OCI-LY7 (cell line): ENCODE measurements around the gene NDUFA13. TPM values are rescaled to one million over a fixed set of nuclear protein-coding genes. Genes with fewer than 3 reads are reported as not detected.

Source experiments
- BruUV-seq: library from RNA; stranded (reverse); fragments of 400-500 nt; replicated peaks from 2 replicates; lab custom pipeline; 2021; lab: Mats Ljungman, UMichigan
- CTCF ChIA-PET: fragments of 300-600 bp; sonication (Branson Sonifier 250); formaldehyde crosslinking; loops from one replicate; lab custom pipeline; 2022; ENCODE audit warnings: antibody characterized with exemption; ENCODE audit not compliant: unreplicated experiment; lab: Charles Lee
- POLR2A ChIA-PET: fragments of 300-600 bp; sonication (Branson Sonifier 250); formaldehyde crosslinking; loops from one replicate; lab custom pipeline; 2022; ENCODE audit warnings: antibody characterized with exemption; lab: Charles Lee
- DNase-seq: peaks from one replicate; pipeline ENCODE4 v3.0.0-alpha.2; 2015; ENCODE audit warnings: low spot score
- H2AFZ ChIP-seq: fragments of 200-600 bp; sonication (generic), shearing (Covaris generic); 2 replicates; pipeline ENCODE4 v1.6.1; 2014; ENCODE audit warnings: mild to moderate bottlenecking, antibody characterized with exemption, low read length, moderate library complexity
- H3K27ac ChIP-seq: fragments of 200-600 bp; sonication (generic); 2 replicates; pipeline ENCODE4 v1.5.1; 2014; ENCODE audit warnings: mixed run types, low read depth, mild to moderate bottlenecking, moderate library complexity, low read length, inconsistent platforms; ENCODE audit not compliant: poor library complexity, severe bottlenecking
- H3K36me3 ChIP-seq: fragments of 200-600 bp; sonication (generic); 2 replicates; pipeline ENCODE4 v1.6.1; 2014; ENCODE audit warnings: mild to moderate bottlenecking, antibody characterized with exemption, low read length, moderate library complexity, mixed read lengths; ENCODE audit not compliant: insufficient read depth
- H3K4me1 ChIP-seq: fragments of 200-600 bp; sonication (generic); 2 replicates; pipeline ENCODE4 v1.5.1; 2014; ENCODE audit warnings: mild to moderate bottlenecking, low read length; ENCODE audit not compliant: insufficient read depth, poor library complexity, severe bottlenecking
- H3K4me2 ChIP-seq: fragments of 200-600 bp; sonication (generic); 2 replicates; pipeline ENCODE4 v1.6.1; 2014; ENCODE audit warnings: mild to moderate bottlenecking, low read length
- H3K4me3 ChIP-seq: fragments of 200-600 bp; sonication (generic); 2 replicates; pipeline ENCODE4 v1.5.1; 2014; ENCODE audit warnings: mild to moderate bottlenecking, low read depth, low read length; ENCODE audit not compliant: poor library complexity, severe bottlenecking
- H3K79me2 ChIP-seq: fragments of 200-600 bp; sonication (generic); 2 replicates; pipeline ENCODE4 v1.6.1; 2016; ENCODE audit warnings: low read depth, mild to moderate bottlenecking, low read length, moderate library complexity, mixed read lengths; ENCODE audit not compliant: insufficient read depth
- H3K9me2 ChIP-seq: fragments of 200-600 bp; sonication (generic); 2 replicates; pipeline ENCODE4 v1.6.1; 2016; ENCODE audit warnings: mild to moderate bottlenecking, low read length, mixed read lengths; ENCODE audit not compliant: insufficient read depth
- H3K9me3 ChIP-seq: fragments of 200-600 bp; sonication (generic); 2 replicates; pipeline ENCODE4 v1.6.1; 2014; ENCODE audit warnings: mild to moderate bottlenecking, mixed run types, low read length, mixed read lengths
- H4K20me1 ChIP-seq: fragments of 200-600 bp; sonication (generic); 2 replicates; pipeline ENCODE4 v1.6.1; 2014; ENCODE audit warnings: mild to moderate bottlenecking, antibody characterized with exemption, low read length, moderate library complexity, mixed read lengths; ENCODE audit not compliant: insufficient read depth
- CTCF ChIP-seq: fragments of 200-600 bp; sonication (generic); conservative IDR thresholded peaks from 2 replicates; pipeline ENCODE4 v1.5.1; 2014; ENCODE audit warnings: mild to moderate bottlenecking, antibody characterized with exemption, low read length, moderate library complexity, mixed read lengths
- EZH2phosphoT487 ChIP-seq: fragments of 200-600 bp; sonication (generic); IDR thresholded peaks from 2 replicates; pipeline ENCODE4 v1.6.1; 2018; ENCODE audit warnings: low read depth, borderline replicate concordance, mild to moderate bottlenecking, mixed run types, antibody characterized with exemption, low read length, moderate library complexity, mixed read lengths
- intact Hi-C: fragments of 100-400 bp; cut with micrococcal nuclease; formaldehyde crosslinking; loops from one replicate; pipeline ENCODE4 v1.10.0; 2022; ENCODE audit not compliant: unreplicated experiment
- total RNA-seq, 2 experiments: library from RNA; depleted of rRNA in 1 of 2; stranded (reverse); fragments of >200 nt in 1 of 2; shearing (Covaris generic) in 1 of 2; gene quantifications; 2 replicates each; pipeline ENCODE4 v1.2.3, GENCODE V29; 2014 to 2022

The NDUFA13 gene
- total RNA-seq, 2 experiments from 2014 or later: 275 to 429 TPM

GRCh38 chr19:19527674-19528625 lies 11.9 kb downstream of the NDUFA13 start:
- H3K4me1 ChIP-seq: peaks cover 46% of the 10 kb centered on the region
- H3K4me2 ChIP-seq: no peak overlapping the region
- no peaks in the 10 kb centered on the region for H3K9me2 ChIP-seq
- BruUV-seq: no TSS peak
- H3K36me3 ChIP-seq: peaks cover 55% of the 10 kb centered on the region
- no peak for TF ChIP-seq EZH2phosphoT487
- TF ChIP-seq CTCF: no peak
- H3K4me3 ChIP-seq: no peak overlapping the region
- no peaks in the 10 kb centered on the region for H3K9me3 ChIP-seq
- ChIA-PET CTCF (interaction anchor here (0.6 kb wide), 1 partner anchor 1385 kb away, joined by 3 read pairs; no protein-coding TSS in a partner anchor), POLR2A (interaction anchor here (0.6 kb wide), 1 partner anchor 367 kb away, joined by 3 read pairs; no protein-coding TSS in a partner anchor)
- no peak for DNase-seq
- no peaks in the 10 kb centered on the region for H4K20me1 ChIP-seq
- peaks cover 29% of the 10 kb centered on the region for H3K79me2 ChIP-seq
- no peak overlapping the region for H3K27ac ChIP-seq
- intact Hi-C loops: no loop called here
- H2AFZ ChIP-seq: no peak overlapping the region

DNA sequence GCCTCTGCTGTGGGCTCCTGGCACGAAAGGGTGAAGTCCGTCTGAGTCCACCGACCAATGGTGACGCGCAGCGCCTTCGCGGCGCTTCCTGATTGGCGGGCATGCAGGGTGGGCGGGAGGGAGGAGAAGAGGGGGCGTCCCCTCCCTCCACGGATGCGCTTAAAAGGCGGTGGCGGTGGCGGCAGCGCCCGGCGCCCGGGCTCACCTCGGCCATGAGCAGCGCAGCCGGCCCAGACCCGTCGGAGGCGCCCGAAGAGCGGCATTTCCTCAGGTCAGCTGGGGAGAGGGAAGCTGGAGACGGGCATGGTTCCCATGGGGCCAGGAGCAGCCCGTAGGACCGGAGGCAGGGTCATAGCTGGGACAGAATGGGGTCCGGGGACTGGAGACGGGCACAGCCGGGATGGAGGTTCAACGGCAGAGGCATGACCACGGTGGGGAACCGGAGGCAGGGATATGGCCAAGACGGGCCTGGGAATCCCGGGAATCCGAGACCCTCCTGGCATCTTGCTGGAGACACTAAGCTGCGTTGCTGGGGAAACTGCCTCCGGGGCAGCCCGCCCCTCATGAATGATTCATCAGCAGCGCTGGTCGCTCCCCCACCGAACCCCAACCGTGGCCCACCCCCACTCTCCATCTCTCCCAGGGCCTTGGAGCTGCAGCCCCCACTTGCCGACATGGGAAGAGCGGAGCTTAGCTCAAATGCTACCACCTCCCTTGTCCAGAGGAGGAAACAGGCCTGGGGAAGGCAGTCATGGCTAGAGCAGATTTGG lies 12.9 kb downstream of the NDUFA13 start, which contains the start of gene YJEFN3:
Gene YJEFN3, plus strand, starts transcription at position 191 of the 770 bp plus-strand sequence. Its CDS starts 22 bp downstream, at position 213.
- BruUV-seq: no TSS peak
- H3K36me3 ChIP-seq: peaks cover 54% of the 10 kb centered on the region
- H3K4me2 ChIP-seq: no peak within 1 kb of the TSS
- intact Hi-C loops: no loop called here
- TF ChIP-seq EZH2phosphoT487 (no peak), CTCF (no peak)
- CTCF ChIA-PET: interaction anchor here (0.6 kb wide), 1 partner anchor 24 kb away, joined by 3 read pairs; no protein-coding TSS in a partner anchor
- H3K79me2 ChIP-seq: peaks cover 19% of the 10 kb centered on the region
- no peaks in the 10 kb centered on the region for H3K9me2 ChIP-seq
- no peaks in the 10 kb centered on the region for H3K9me3 ChIP-seq
- POLR2A ChIA-PET: interaction anchor here (0.6 kb wide), 1 partner anchor 368 kb away, joined by 3 read pairs; no protein-coding TSS in a partner anchor
- H2AFZ ChIP-seq: no peak within 1 kb of the TSS
- no peak within 1 kb of the TSS for H3K27ac ChIP-seq
- peaks cover 36% of the 10 kb centered on the region for H3K4me1 ChIP-seq
- H3K4me3 ChIP-seq: no peak within 1 kb of the TSS
- H4K20me1 ChIP-seq: no peaks in the 10 kb centered on the region
- DNase-seq: no peak
